ACC112 (cell line): ENCODE results near the gene EFR3B.
"Not testable (repeated sequence)": the region's sequence is repeated elsewhere in the genome, so short reads cannot be mapped to it uniquely, and the experiment has no call there.

Experiments used
- H2AFZ ChIP-seq: fragments of 200-600 bp; sonication (generic); one replicate; pipeline ENCODE4 v1.6.0; 2017; ENCODE audit warnings: antibody characterized with exemption, low read length; ENCODE audit not compliant: unreplicated experiment
- H3K27ac ChIP-seq: fragments of 200-600 bp; sonication (generic); 2 replicates; pipeline ENCODE4 v1.5.1; 2014; ENCODE audit warnings: low read depth, mild to moderate bottlenecking, antibody characterized with exemption, low read length, moderate library complexity
- H3K27me3 ChIP-seq: fragments of 200-600 bp; sonication (generic); 2 replicates; pipeline ENCODE4 v1.6.1; 2014; ENCODE audit warnings: mild to moderate bottlenecking, antibody characterized with exemption, low read length, moderate library complexity, mixed read lengths; ENCODE audit not compliant: insufficient read depth
- H3K36me3 ChIP-seq: fragments of 200-600 bp; sonication (generic); 2 replicates; pipeline ENCODE4 v1.6.1; 2016; ENCODE audit warnings: mild to moderate bottlenecking, antibody characterized with exemption, low read length, moderate library complexity, mixed read lengths; ENCODE audit not compliant: insufficient read depth
- H3K4me1 ChIP-seq: fragments of 200-600 bp; sonication (generic); one replicate; pipeline ENCODE4 v1.6.1; 2016; ENCODE audit warnings: low read length, mixed read lengths; ENCODE audit not compliant: insufficient read depth, unreplicated experiment, control insufficient read depth
- H3K4me3 ChIP-seq: fragments of 200-600 bp; sonication (generic); 2 replicates; pipeline ENCODE4 v1.5.1; 2014; ENCODE audit warnings: mild to moderate bottlenecking, low read depth, low read length
- H3K79me2 ChIP-seq: fragments of 200-600 bp; sonication (generic); one replicate; pipeline ENCODE4 v1.6.0; 2016; ENCODE audit warnings: low read length; ENCODE audit not compliant: control insufficient read depth, unreplicated experiment, insufficient read depth

EFR3B gene

GRCh38 chr2:25150993-25151392, 109.1 kb downstream of the EFR3B start:
- not testable (repeated sequence) for H3K36me3 ChIP-seq, H3K79me2 ChIP-seq, H3K27ac ChIP-seq, H2AFZ ChIP-seq, H3K4me3 ChIP-seq, H3K4me1 ChIP-seq
- peaks cover 24% of the 10 kb centered on the region for H3K27me3 ChIP-seq

GRCh38 chr2:25151718-25152117, 109.8 kb downstream of the EFR3B start:
- no peaks in the 10 kb centered on the region for H3K4me1 ChIP-seq
- H3K79me2 ChIP-seq: no peaks in the 10 kb centered on the region
- H3K4me3 ChIP-seq: no peak overlapping the region
- H3K27ac ChIP-seq: no peak overlapping the region
- H3K36me3 ChIP-seq: no peaks in the 10 kb centered on the region
- H2AFZ ChIP-seq: no peak overlapping the region
- peaks cover 19% of the 10 kb centered on the region for H3K27me3 ChIP-seq

- H3K79me2 ChIP-seq: no peaks in the 10 kb centered on the region
- H3K4me1 ChIP-seq: no peaks in the 10 kb centered on the region
- H3K27ac ChIP-seq: no peak overlapping the region
Measured at GRCh38 chr2:25155401-25155800, 113.5 kb downstream of the EFR3B start.

GRCh38 chr2:25158096-25158852, 116.4 kb downstream of the EFR3B start:
- no peak overlapping the region for H3K4me3 ChIP-seq
- no peaks in the 10 kb centered on the region for H3K4me1 ChIP-seq
- H3K36me3 ChIP-seq: no peaks in the 10 kb centered on the region
- H3K79me2 ChIP-seq: no peaks in the 10 kb centered on the region
- H3K27me3 ChIP-seq: peaks cover 25% of the 10 kb centered on the region
- no peak overlapping the region for H2AFZ ChIP-seq
- H3K27ac ChIP-seq: no peak overlapping the region

More at GRCh38 chr2:25155401-25155800, 113.5 kb downstream of the EFR3B start:
- Histone ChIP-seq H3K4me3 (no peak overlapping the region), H3K27me3 (peaks cover 19% of the 10 kb centered on the region), H2AFZ (no peak overlapping the region), H3K36me3 (no peaks in the 10 kb centered on the region)

- H2AFZ ChIP-seq: no peak overlapping the region
- no peak overlapping the region for H3K4me3 ChIP-seq
- H3K27me3 ChIP-seq: peaks cover 28% of the 10 kb centered on the region
- H3K79me2 ChIP-seq: no peaks in the 10 kb centered on the region
- no peaks in the 10 kb centered on the region for H3K36me3 ChIP-seq
- no peak overlapping the region for H3K27ac ChIP-seq
- no peaks in the 10 kb centered on the region for H3K4me1 ChIP-seq
Measured at GRCh38 chr2:25159949-25160348, 118.1 kb downstream of the EFR3B start.

GRCh38 chr2:25160376-25160775, 118.5 kb downstream of the EFR3B start:
- Histone ChIP-seq H3K4me3 (no peak overlapping the region), H3K79me2 (no peaks in the 10 kb centered on the region), H3K27me3 (peaks cover 28% of the 10 kb centered on the region), H3K36me3 (no peaks in the 10 kb centered on the region), H3K27ac (no peak overlapping the region), H2AFZ (no peak overlapping the region), H3K4me1 (no peaks in the 10 kb centered on the region)

GRCh38 chr2:25161055-25161781, 119.3 kb downstream of the EFR3B start:
- H3K4me1 ChIP-seq: no peaks in the 10 kb centered on the region
- no peaks in the 10 kb centered on the region for H3K79me2 ChIP-seq
- H3K27me3 ChIP-seq: peaks cover 35% of the 10 kb centered on the region
- H3K36me3 ChIP-seq: no peaks in the 10 kb centered on the region
- no peak overlapping the region for H2AFZ ChIP-seq
- no peak overlapping the region for H3K27ac ChIP-seq
- no peak overlapping the region for H3K4me3 ChIP-seq

GRCh38 chr2:25162061-25162460, 120.2 kb downstream of the EFR3B start:
- not testable (repeated sequence) for H3K4me3 ChIP-seq, H3K36me3 ChIP-seq, H3K27ac ChIP-seq, H3K79me2 ChIP-seq, H2AFZ ChIP-seq, H3K4me1 ChIP-seq
- H3K27me3 ChIP-seq: peaks cover 44% of the 10 kb centered on the region

GRCh38 chr2:25164561-25164960, 122.7 kb downstream of the EFR3B start:
- Histone ChIP-seq H3K27ac (no peak overlapping the region), H3K79me2 (no peaks in the 10 kb centered on the region), H2AFZ (no peak overlapping the region), H3K36me3 (no peaks in the 10 kb centered on the region), H3K27me3 (peaks cover 69% of the 10 kb centered on the region), H3K4me3 (no peak overlapping the region), H3K4me1 (no peaks in the 10 kb centered on the region)

- peaks cover 79% of the 10 kb centered on the region for H3K27me3 ChIP-seq
- H3K27ac ChIP-seq: no peak overlapping the region
- H3K4me3 ChIP-seq: no peak overlapping the region
- no peaks in the 10 kb centered on the region for H3K4me1 ChIP-seq
- no peaks in the 10 kb centered on the region for H3K79me2 ChIP-seq
- H2AFZ ChIP-seq: no peak overlapping the region
- H3K36me3 ChIP-seq: no peaks in the 10 kb centered on the region
Measured at GRCh38 chr2:25165992-25166875, 124.4 kb downstream of the EFR3B start.
